Activated CD8-positive, alpha-beta T cell treated with anti-CD3 and anti-CD28 coated beads, Interleukin-2, amount 10 ng/mL, durations not matched to agents 7 days and 5 days (primary cell): Measurements from ENCODE around the gene TST. TPM values are rescaled to one million over a fixed set of nuclear protein-coding genes. Genes with fewer than 3 reads are reported as not detected.
A peak's percentile ranks its signal among the peaks of the same experiment; 100 is the strongest.

Experiments used
- ATAC-seq: fragments of 150-1000 bp; cut with Tn5 transposase; one replicate; pipeline ENCODE4 v1.10.0; 2021; ENCODE audit warnings: moderate library complexity
- CTCF ChIA-PET: fragments of 350-600 bp; sonication (Branson Sonifier 250); formaldehyde crosslinking; loops from one replicate; lab custom pipeline; 2021; ENCODE audit warnings: antibody characterized with exemption; lab: Charles Lee
- POLR2A ChIA-PET: fragments of 350-600 bp; sonication (Branson Sonifier 250); formaldehyde crosslinking; loops from one replicate; lab custom pipeline; 2021; ENCODE audit warnings: antibody characterized with exemption; lab: Charles Lee
- DNase-seq: peaks from one replicate; pipeline ENCODE4 v3.0.0-alpha.2; 2020
- H3K27ac Mint-ChIP-seq: one replicate; pipeline ENCODE4 v1.8.0; 2021; ENCODE audit warnings: mild to moderate bottlenecking, mixed read lengths
- H3K27me3 Mint-ChIP-seq: one replicate; pipeline ENCODE4 v1.8.0; 2021; ENCODE audit warnings: low read depth, mixed read lengths
- H3K36me3 Mint-ChIP-seq: one replicate; pipeline ENCODE4 v1.8.0; 2021; ENCODE audit warnings: low read depth, mixed read lengths
- H3K4me1 Mint-ChIP-seq: one replicate; pipeline ENCODE4 v1.8.0; 2021; ENCODE audit warnings: low read depth, mixed read lengths
- H3K4me3 Mint-ChIP-seq: one replicate; pipeline ENCODE4 v1.8.0; 2021; ENCODE audit warnings: mild to moderate bottlenecking, mixed read lengths
- H3K9me3 Mint-ChIP-seq: one replicate; pipeline ENCODE4 v1.8.0; 2022; ENCODE audit warnings: mixed read lengths; ENCODE audit not compliant: insufficient read depth
- total RNA-seq, 2 experiments: library from RNA; stranded (reverse); gene quantifications; one replicate each; pipeline ENCODE4 v1.2.3, GENCODE V29; 2021

The TST gene
- total RNA-seq, 2 experiments from 2014 or later = 8.3 to 9.4 TPM

- H3K27ac Mint-ChIP-seq = peak overlapping the region; percentile 52
- no peak for ATAC-seq
- no peaks in the 10 kb centered on the region for H3K36me3 Mint-ChIP-seq
- H3K27me3 Mint-ChIP-seq = peaks cover 2% of the 10 kb centered on the region
- peaks cover 24% of the 10 kb centered on the region for H3K4me1 Mint-ChIP-seq
- POLR2A ChIA-PET = interaction anchor here (0.6 to 1.0 kb wide), 3 partner anchors 61 to 200 kb away, joined by 3 to 4 read pairs (median 3); no protein-coding TSS in a partner anchor
- CTCF ChIA-PET = interaction anchor here (1.1 to 1.6 kb wide), 5 partner anchors 26 to 243 kb away, joined by 3 to 5 read pairs (median 5); partner anchors contain the start of gene IFT27
- no peaks in the 10 kb centered on the region for H3K9me3 Mint-ChIP-seq
- no peak for DNase-seq
- peak overlapping the region; percentile 74 for H3K4me3 Mint-ChIP-seq
Observed at GRCh38 chr22:37018815-37019308, 385 bp downstream of the TST start.

DNA sequence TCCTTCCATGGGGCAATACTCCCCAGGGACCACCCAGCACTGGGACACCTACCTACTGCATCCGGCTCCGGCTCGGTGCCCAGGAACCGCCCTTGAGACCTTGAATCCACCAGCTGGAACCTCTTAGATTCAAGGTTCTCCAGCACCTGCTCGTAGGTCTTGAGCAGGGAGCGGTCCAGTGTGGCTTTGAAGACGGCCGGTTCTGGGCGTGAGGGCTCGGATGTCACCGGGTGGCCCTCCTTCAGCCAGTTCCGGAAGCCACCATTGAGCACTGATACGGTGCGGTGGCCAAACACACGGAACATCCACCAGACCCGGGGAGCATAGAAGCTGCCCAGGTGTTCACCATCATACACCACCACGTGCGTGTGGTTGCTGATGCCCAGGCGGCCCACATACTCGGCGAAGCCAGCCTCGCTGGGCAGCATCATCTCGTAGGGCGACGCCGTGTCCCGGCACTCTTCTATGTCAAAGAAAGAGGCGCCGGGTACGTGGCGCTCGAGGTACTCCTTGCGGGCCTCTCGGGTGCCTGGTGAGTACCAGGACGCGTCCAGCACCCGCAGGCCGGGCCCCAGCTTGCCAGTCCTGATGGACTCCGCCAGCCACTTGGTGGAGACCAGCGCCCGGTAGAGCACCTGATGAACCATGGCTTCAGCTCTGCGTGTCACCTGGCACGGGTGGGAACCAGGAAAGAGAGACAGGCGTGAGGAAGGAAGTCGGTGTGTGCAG, 997 bp downstream of the TST start:
- DNase-seq (no peak), ATAC-seq (no peak)
- Mint-ChIP-seq H3K36me3 (no peaks in the 10 kb centered on the region), H3K4me1 (peaks cover 24% of the 10 kb centered on the region), H3K27ac (peak overlapping the region; percentile 52), H3K4me3 (peak overlapping the region; percentile 74), H3K9me3 (no peaks in the 10 kb centered on the region), H3K27me3 (peaks cover 2% of the 10 kb centered on the region)
- ChIA-PET CTCF (interaction anchor here (1.1 to 1.6 kb wide), 5 partner anchors 26 to 242 kb away, joined by 3 to 5 read pairs (median 5); partner anchors contain the start of gene IFT27), POLR2A (interaction anchor here (0.6 to 1.0 kb wide), 2 partner anchors 61 to 200 kb away, joined by 3 to 4 read pairs; no protein-coding TSS in a partner anchor)

DNA sequence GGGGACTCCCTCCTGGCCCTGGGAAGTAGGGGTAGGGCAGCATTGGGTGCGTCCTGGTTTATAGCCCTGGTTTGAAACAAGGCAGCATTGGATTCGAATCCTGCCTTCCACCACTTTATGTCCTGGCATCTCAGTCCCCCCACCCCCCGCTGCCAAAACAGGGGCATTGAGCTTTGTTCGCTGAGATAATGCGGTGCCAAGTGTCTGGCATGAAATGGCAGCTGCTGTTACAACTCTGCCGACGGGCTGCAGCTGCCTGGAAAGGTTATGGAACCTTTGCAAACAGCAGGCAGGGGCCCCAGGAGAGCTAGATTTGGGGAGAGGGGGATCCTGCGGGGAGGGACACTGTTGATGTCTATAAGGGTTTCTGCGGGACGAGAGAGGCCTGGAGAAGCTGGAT, 1.9 kb downstream of the TST start:
- Mint-ChIP-seq H3K27me3 (peaks cover 2% of the 10 kb centered on the region), H3K27ac (no peak overlapping the region), H3K4me1 (peaks cover 24% of the 10 kb centered on the region), H3K9me3 (no peaks in the 10 kb centered on the region), H3K4me3 (no peak overlapping the region), H3K36me3 (no peaks in the 10 kb centered on the region)
- no peak for ATAC-seq
- POLR2A ChIA-PET = interaction anchor here (0.7 kb wide), 1 partner anchor 124 kb away, joined by 4 read pairs; no protein-coding TSS in a partner anchor
- DNase-seq = no peak
- CTCF ChIA-PET = no interaction called here

GRCh38 chr22:37016134-37016910, 2.9 kb downstream of the TST start:
- ChIA-PET POLR2A (no interaction called here), CTCF (no interaction called here)

GRCh38 chr22:37015587-37015878, 3.7 kb downstream of the TST start:
- H3K27ac Mint-ChIP-seq = no peak overlapping the region
- POLR2A ChIA-PET = no interaction called here
- H3K27me3 Mint-ChIP-seq = no peaks in the 10 kb centered on the region
- DNase-seq (no peak), ATAC-seq (no peak)
- CTCF ChIA-PET = interaction anchor here (1.3 kb wide), 1 partner anchor 28 kb away, joined by 3 read pairs; no protein-coding TSS in a partner anchor
- no peaks in the 10 kb centered on the region for H3K36me3 Mint-ChIP-seq
- no peaks in the 10 kb centered on the region for H3K9me3 Mint-ChIP-seq
- peaks cover 13% of the 10 kb centered on the region for H3K4me1 Mint-ChIP-seq
- no peak overlapping the region for H3K4me3 Mint-ChIP-seq

More at GRCh38 chr22:37016134-37016910, 2.9 kb downstream of the TST start:
- Mint-ChIP-seq H3K36me3 (no peaks in the 10 kb centered on the region), H3K4me1 (peaks cover 18% of the 10 kb centered on the region), H3K9me3 (no peaks in the 10 kb centered on the region), H3K27ac (no peak overlapping the region), H3K4me3 (no peak overlapping the region), H3K27me3 (no peaks in the 10 kb centered on the region)
- no peak for ATAC-seq
- no peak for DNase-seq

DNA sequence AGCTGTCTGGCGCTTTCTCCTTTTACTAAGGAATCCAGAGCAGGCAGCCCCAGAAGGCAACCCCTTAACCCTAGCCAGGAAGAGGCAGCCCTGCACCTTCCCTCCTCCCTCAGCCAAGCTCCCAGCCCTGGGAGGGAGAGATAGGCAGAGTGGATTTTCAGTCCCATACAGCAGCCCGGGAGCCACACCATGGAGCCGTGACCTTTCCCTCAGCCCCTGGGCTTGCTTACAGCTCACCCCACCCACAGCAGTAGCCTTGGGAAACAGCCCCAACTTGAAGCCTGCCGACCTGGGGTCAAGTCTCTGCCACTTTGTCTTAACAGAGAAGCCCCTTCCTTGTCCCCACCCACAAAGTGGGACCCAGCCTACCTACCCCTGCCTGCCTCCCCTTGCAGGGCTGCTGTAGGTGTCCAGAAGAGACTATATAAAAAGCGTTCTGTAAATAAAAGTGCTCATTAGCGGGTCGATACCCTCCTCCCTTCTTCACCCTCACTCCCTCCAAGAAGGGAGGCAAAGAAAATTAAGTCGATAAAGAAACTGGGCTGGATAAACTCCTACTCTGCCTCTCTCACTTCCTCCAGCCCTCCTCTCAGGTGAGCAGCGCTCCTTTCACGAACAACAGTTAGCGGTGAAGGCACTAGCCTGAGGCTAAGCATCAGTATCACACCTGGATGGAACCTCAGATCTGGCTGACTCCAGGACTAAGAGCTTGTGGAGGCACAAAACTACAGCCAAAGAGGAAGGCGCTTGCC, 4.2 kb downstream of the TST start:
- Mint-ChIP-seq H3K9me3 (no peaks in the 10 kb centered on the region), H3K4me1 (peaks cover 8% of the 10 kb centered on the region), H3K36me3 (no peaks in the 10 kb centered on the region), H3K27ac (no peak overlapping the region), H3K4me3 (no peak overlapping the region), H3K27me3 (no peaks in the 10 kb centered on the region)
- ChIA-PET POLR2A (no interaction called here), CTCF (interaction anchor here (1.3 kb wide), 1 partner anchor 28 kb away, joined by 3 read pairs; no protein-coding TSS in a partner anchor)
- DNase-seq = no peak
- ATAC-seq = no peak

- Mint-ChIP-seq H3K27ac (no peak overlapping the region), H3K36me3 (no peaks in the 10 kb centered on the region), H3K4me3 (no peak overlapping the region), H3K9me3 (no peaks in the 10 kb centered on the region), H3K4me1 (peaks cover 6% of the 10 kb centered on the region), H3K27me3 (peaks cover 5% of the 10 kb centered on the region)
- ChIA-PET CTCF (interaction anchor here (1.3 kb wide), 1 partner anchor 29 kb away, joined by 3 read pairs; no protein-coding TSS in a partner anchor), POLR2A (no interaction called here)
- ATAC-seq (no peak), DNase-seq (no peak)
Observed at GRCh38 chr22:37014415-37014806, 4.8 kb downstream of the TST start.

- Mint-ChIP-seq H3K27me3 (peaks cover 15% of the 10 kb centered on the region), H3K36me3 (no peaks in the 10 kb centered on the region), H3K4me1 (no peaks in the 10 kb centered on the region), H3K4me3 (no peak overlapping the region), H3K27ac (no peak overlapping the region), H3K9me3 (no peaks in the 10 kb centered on the region)
- ATAC-seq (no peak), DNase-seq (no peak)
- ChIA-PET POLR2A (no interaction called here), CTCF (no interaction called here)
Observed at GRCh38 chr22:37012956-37013355, 6.3 kb downstream of the TST start.

- no peaks in the 10 kb centered on the region for H3K36me3 Mint-ChIP-seq
- ATAC-seq (no peak), DNase-seq (no peak)
- no peaks in the 10 kb centered on the region for H3K9me3 Mint-ChIP-seq
- H3K4me3 Mint-ChIP-seq = no peak overlapping the region
- H3K4me1 Mint-ChIP-seq = no peaks in the 10 kb centered on the region
- H3K27ac Mint-ChIP-seq = no peak overlapping the region
- ChIA-PET POLR2A (no interaction called here), CTCF (no interaction called here)
- peaks cover 21% of the 10 kb centered on the region for H3K27me3 Mint-ChIP-seq
Observed at GRCh38 chr22:37012262-37012904, 6.9 kb downstream of the TST start.

- Mint-ChIP-seq H3K36me3 (no peaks in the 10 kb centered on the region), H3K4me3 (no peak overlapping the region), H3K27me3 (peaks cover 29% of the 10 kb centered on the region), H3K27ac (no peak overlapping the region), H3K4me1 (no peaks in the 10 kb centered on the region), H3K9me3 (no peaks in the 10 kb centered on the region)
- DNase-seq (no peak), ATAC-seq (no peak)
- ChIA-PET CTCF (interaction anchor here (1.0 to 1.5 kb wide), 2 partner anchors 9 to 19 kb away, joined by 3 read pairs; partner anchors contain the start of gene MPST), POLR2A (no interaction called here)
Observed at GRCh38 chr22:37011472-37011871, 7.8 kb downstream of the TST start.

- CTCF ChIA-PET = interaction anchor here (1.0 to 1.5 kb wide), 2 partner anchors 9 to 19 kb away, joined by 3 read pairs; partner anchors contain the start of gene MPST
- Mint-ChIP-seq H3K4me3 (no peak overlapping the region), H3K36me3 (no peaks in the 10 kb centered on the region), H3K4me1 (no peaks in the 10 kb centered on the region), H3K27me3 (peaks cover 32% of the 10 kb centered on the region), H3K9me3 (no peaks in the 10 kb centered on the region), H3K27ac (no peak overlapping the region)
- no peak for ATAC-seq
- POLR2A ChIA-PET = no interaction called here
- DNase-seq = no peak
Observed at GRCh38 chr22:37010976-37011375, 8.3 kb downstream of the TST start.
